K562 (cell line): Measurements from ENCODE around the gene TBXA2R. TPM values are rescaled to one million over a fixed set of nuclear protein-coding genes. Genes with fewer than 3 reads are reported as not detected.

Experiments used
- ARID1B ChIP-seq: fragments of 450-650 bp; IDR thresholded peaks from 2 replicates; pipeline ENCODE4 v1.6.1; 2016; ENCODE audit warnings: antibody characterized with exemption, mild to moderate bottlenecking, inconsistent platforms
- CBX1 ChIP-seq: sonication (generic); IDR thresholded peaks from 2 replicates; pipeline ENCODE4 v1.6.1; 2016; ENCODE audit warnings: antibody characterized with exemption, low read depth, mild to moderate bottlenecking
- ERF ChIP-seq: fragments of 450-650 bp; formaldehyde crosslinking; IDR thresholded peaks from 2 replicates; pipeline ENCODE4 v1.4.0; 2020; ENCODE audit warnings: mild to moderate bottlenecking, mixed read lengths
- HDAC8 ChIP-seq: fragments of 450-650 bp; IDR thresholded peaks from 2 replicates; pipeline ENCODE4 v1.6.1; 2016; ENCODE audit warnings: mild to moderate bottlenecking, missing genetic modification characterization, moderate library complexity, missing compliant biosample characterization
- KAT2B ChIP-seq: IDR thresholded peaks from one replicate; pipeline ENCODE4 v1.6.1; 2012; ENCODE audit warnings: low read depth, mild to moderate bottlenecking, control low read depth, inconsistent platforms, low read length, moderate library complexity
- NONO ChIP-seq, 2 experiments: fragments of 200-400 bp in 1 of 2; fragments of 450-650 bp in 1 of 2; formaldehyde crosslinking in 1 of 2; IDR thresholded peaks; 2 replicates each; pipeline ENCODE4 v1.6.1; 2017; ENCODE audit warnings: low read depth in 2 of 2, mild to moderate bottlenecking in 2 of 2, moderate library complexity in 2 of 2, low read length in 1 of 2
- NR4A1 ChIP-seq, 2 experiments: fragments of 250-450 bp in 1 of 2; fragments of 450-650 bp in 1 of 2; sonication (Bioruptor Pico) in 1 of 2; IDR thresholded peaks; 2 replicates each; pipeline versions ENCODE4 v1.4.0 to v1.6.1; 2016 to 2020; ENCODE audit warnings: mild to moderate bottlenecking in 2 of 2, missing compliant biosample characterization in 1 of 2, missing genetic modification characterization in 1 of 2, moderate library complexity in 1 of 2
- PRMT5 ChIP-seq: sonication (generic); formaldehyde crosslinking; IDR thresholded peaks from 2 replicates; pipeline ENCODE4 v1.5.0; 2020; ENCODE audit warnings: missing genetic modification reagents
- ZC3H8 ChIP-seq: fragments of 450-650 bp; IDR thresholded peaks from 2 replicates; pipeline ENCODE4 v1.6.1; 2017
- ZNF175 ChIP-seq: fragments of 200-800 bp; sonication (Bioruptor generic); IDR thresholded peaks from 2 replicates; pipeline ENCODE4 v1.6.1; 2016; ENCODE audit warnings: low read depth, mild to moderate bottlenecking, missing genetic modification characterization, missing compliant biosample characterization
- ZNF551 ChIP-seq: fragments of 250-450 bp; sonication (Bioruptor Pico); IDR thresholded peaks from 2 replicates; pipeline ENCODE4 v1.5.0; 2021; ENCODE audit warnings: mild to moderate bottlenecking, moderate library complexity
- ZNF668 ChIP-seq: fragments of 250-450 bp; sonication (Bioruptor Pico); IDR thresholded peaks from 2 replicates; pipeline ENCODE4 v1.8.0; 2022; ENCODE audit warnings: mild to moderate bottlenecking, inconsistent platforms
- ZNF785 ChIP-seq: fragments of 250-450 bp; sonication (Bioruptor Pico); IDR thresholded peaks from 2 replicates; pipeline ENCODE4 v1.4.0; 2020; ENCODE audit warnings: mild to moderate bottlenecking
- ZSCAN29 ChIP-seq: fragments of 450-650 bp; IDR thresholded peaks from 2 replicates; pipeline ENCODE4 v1.6.1; 2017
- polyA plus RNA-seq, 8 experiments: library from polyadenylated mRNA; depleted of rRNA in 4 of 8; stranded (reverse) in 5 of 8; unstranded in 3 of 8; fragments of >200 nt; fragmentation: Nextera tagmentation in 2 of 8; fragmentation: Illumina TruSeq in 1 of 8; extraction: Ambion mirVana in 2 of 8; extraction: Trizol in 1 of 8; gene quantifications; 2 replicates each; pipeline versions ENCODE4 v1.2.1 to v1.2.3, GENCODE V29; 2011 to 2014; ENCODE audit warnings: inconsistent platforms in 1 of 8, missing spikeins in 1 of 8
- total RNA-seq, 7 experiments: library from RNA; depleted of rRNA in 6 of 7; stranded (reverse); fragments of >200 nt in 6 of 7; fragmentation: Illumina TruSeq in 2 of 7; extraction: Trizol in 2 of 7; gene quantifications; 2 replicates each; pipeline versions ENCODE4 v1.2.1 to v1.2.3, GENCODE V29; 2011 to 2021; ENCODE audit warnings: low replicate concordance in 1 of 7
- TF ChIP-seq, protein P1 (sequence below): fragments of 450-650 bp; IDR thresholded peaks from 2 replicates; pipeline ENCODE4 v1.6.1; 2016; ENCODE audit warnings: antibody characterized with exemption
- TF ChIP-seq, protein P2 (sequence below): fragments of 250-450 bp; sonication (Bioruptor Pico); IDR thresholded peaks from 2 replicates; pipeline ENCODE4 v1.5.0; 2021
- TF ChIP-seq, protein P3 (sequence below): sonication (generic); formaldehyde crosslinking; IDR thresholded peaks from 2 replicates; pipeline ENCODE4 v1.8.0; 2022; ENCODE audit warnings: mild to moderate bottlenecking, low read depth, missing genetic modification reagents
- TF ChIP-seq, protein P4 (sequence below): IDR thresholded peaks from 2 replicates; pipeline ENCODE4 v1.6.1; 2014; ENCODE audit warnings: antibody characterized with exemption
- TF ChIP-seq, protein P5 (sequence below): fragments of 200-800 bp; sonication (Bioruptor generic); IDR thresholded peaks from 2 replicates; pipeline ENCODE4 v1.6.1; 2017; ENCODE audit warnings: missing genetic modification characterization, missing compliant biosample characterization
- TF ChIP-seq, protein P6 (sequence below), 3 experiments: fragments of 200-800 bp in 1 of 3; sonication (Bioruptor generic) in 1 of 3; sonication (generic) in 1 of 3; formaldehyde crosslinking in 1 of 3; IDR thresholded peaks; 2 replicates each; pipeline versions ENCODE4 v1.6.1 to v1.8.0; 2016 to 2022; ENCODE audit warnings: mild to moderate bottlenecking in 2 of 3, missing compliant biosample characterization in 2 of 3, missing genetic modification characterization in 2 of 3, missing genetic modification reagents in 1 of 3

TBXA2R gene
- total and polyA plus RNA-seq, 9 of the 15 experiments (the other 6 are each of a cell fraction or from before 2014, with no cell fraction given): 1.5 to 24.0 (median 2.8) TPM

DNA sequence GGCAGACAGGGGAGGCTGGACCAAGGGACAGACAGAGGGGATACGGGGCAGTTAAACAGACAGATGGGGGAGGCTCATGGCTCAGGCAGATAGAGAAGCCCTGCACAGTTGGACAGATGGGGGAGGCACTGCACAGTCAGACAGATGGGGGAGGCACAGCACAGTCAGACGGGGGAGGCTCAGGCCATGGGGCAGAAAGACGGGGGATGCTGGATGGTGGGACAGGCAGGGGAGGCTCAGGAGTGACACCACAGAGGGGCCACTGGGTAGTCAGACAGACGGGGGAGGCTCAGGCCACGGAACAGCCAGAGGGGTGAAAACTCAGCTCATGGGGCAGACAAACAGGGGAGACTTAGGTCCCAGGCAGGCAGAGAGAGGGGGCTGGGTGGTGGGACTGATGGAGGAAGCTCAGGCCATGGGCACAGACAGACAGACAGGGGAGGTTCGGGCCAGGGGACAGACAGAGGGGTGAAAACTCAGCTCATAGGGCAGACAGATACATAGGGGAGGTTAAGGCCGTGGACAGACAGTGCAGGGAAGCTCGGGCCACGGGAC, 50.2 kb downstream of the TBXA2R start (continued):
- TF ChIP-seq, protein P1, sequence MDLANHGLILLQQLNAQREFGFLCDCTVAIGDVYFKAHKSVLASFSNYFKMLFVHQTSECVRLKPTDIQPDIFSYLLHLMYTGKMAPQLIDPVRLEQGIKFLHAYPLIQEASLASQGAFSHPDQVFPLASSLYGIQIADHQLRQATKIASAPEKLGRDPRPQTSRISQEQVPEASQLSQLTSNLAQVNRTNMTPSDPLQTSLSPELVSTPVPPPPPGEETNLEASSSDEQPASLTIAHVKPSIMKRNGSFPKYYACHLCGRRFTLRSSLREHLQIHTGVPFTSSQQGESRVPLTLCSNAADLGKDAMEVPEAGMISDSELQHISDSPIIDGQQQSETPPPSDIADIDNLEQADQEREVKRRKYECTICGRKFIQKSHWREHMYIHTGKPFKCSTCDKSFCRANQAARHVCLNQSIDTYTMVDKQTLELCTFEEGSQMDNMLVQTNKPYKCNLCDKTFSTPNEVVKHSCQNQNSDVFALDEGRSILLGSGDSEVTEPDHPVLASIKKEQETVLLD: 0 out of 2 replicates have a peak, but pooled peaks have one; percentile 39
- TF ChIP-seq ZNF668 (no peak), ERF (CRISPR knock-in tag) (no peak), ZNF785 (no peak), HDAC8 (tag) (no peak), NR4A1 (CRISPR knock-in tag; IDR thresholded peaks at IDR 0.05) (no peak), NR4A1 (tag; IDR thresholded peaks at IDR 0.05) (no peak), KAT2B (no peak), CBX1 (no peak), PRMT5 (CRISPR knock-in tag) (no peak), ARID1B (peak; percentile 29; the same call in 1 of the 2 replicates), ZNF175 (CRISPR knock-in tag) (no peak), NONO (IDR thresholded peaks at IDR 0.05; ENCODE audit: low read depth in 2 of 2, low read length in 1 of 2) (no peak), ZC3H8 (no peak), ZSCAN29 (no peak), ZNF551 (CRISPR knock-in tag) (no peak)
- TF ChIP-seq, protein P2, sequence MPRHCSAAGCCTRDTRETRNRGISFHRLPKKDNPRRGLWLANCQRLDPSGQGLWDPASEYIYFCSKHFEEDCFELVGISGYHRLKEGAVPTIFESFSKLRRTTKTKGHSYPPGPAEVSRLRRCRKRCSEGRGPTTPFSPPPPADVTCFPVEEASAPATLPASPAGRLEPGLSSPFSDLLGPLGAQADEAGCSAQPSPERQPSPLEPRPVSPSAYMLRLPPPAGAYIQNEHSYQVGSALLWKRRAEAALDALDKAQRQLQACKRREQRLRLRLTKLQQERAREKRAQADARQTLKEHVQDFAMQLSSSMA: no peak
- TF ChIP-seq, protein P3, sequence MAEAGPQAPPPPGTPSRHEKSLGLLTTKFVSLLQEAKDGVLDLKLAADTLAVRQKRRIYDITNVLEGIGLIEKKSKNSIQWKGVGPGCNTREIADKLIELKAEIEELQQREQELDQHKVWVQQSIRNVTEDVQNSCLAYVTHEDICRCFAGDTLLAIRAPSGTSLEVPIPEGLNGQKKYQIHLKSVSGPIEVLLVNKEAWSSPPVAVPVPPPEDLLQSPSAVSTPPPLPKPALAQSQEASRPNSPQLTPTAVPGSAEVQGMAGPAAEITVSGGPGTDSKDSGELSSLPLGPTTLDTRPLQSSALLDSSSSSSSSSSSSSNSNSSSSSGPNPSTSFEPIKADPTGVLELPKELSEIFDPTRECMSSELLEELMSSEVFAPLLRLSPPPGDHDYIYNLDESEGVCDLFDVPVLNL (CRISPR knock-in tag): 0 out of 2 replicates have a peak, but pooled peaks have one; percentile 23
- TF ChIP-seq, protein P4, sequence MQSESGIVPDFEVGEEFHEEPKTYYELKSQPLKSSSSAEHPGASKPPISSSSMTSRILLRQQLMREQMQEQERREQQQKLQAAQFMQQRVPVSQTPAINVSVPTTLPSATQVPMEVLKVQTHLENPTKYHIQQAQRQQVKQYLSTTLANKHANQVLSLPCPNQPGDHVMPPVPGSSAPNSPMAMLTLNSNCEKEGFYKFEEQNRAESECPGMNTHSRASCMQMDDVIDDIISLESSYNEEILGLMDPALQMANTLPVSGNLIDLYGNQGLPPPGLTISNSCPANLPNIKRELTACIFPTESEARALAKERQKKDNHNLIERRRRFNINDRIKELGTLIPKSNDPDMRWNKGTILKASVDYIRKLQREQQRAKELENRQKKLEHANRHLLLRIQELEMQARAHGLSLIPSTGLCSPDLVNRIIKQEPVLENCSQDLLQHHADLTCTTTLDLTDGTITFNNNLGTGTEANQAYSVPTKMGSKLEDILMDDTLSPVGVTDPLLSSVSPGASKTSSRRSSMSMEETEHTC: no peak
- TF ChIP-seq, protein P5, sequence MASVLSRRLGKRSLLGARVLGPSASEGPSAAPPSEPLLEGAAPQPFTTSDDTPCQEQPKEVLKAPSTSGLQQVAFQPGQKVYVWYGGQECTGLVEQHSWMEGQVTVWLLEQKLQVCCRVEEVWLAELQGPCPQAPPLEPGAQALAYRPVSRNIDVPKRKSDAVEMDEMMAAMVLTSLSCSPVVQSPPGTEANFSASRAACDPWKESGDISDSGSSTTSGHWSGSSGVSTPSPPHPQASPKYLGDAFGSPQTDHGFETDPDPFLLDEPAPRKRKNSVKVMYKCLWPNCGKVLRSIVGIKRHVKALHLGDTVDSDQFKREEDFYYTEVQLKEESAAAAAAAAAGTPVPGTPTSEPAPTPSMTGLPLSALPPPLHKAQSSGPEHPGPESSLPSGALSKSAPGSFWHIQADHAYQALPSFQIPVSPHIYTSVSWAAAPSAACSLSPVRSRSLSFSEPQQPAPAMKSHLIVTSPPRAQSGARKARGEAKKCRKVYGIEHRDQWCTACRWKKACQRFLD (CRISPR knock-in tag): no peak
- TF ChIP-seq, protein P6, sequence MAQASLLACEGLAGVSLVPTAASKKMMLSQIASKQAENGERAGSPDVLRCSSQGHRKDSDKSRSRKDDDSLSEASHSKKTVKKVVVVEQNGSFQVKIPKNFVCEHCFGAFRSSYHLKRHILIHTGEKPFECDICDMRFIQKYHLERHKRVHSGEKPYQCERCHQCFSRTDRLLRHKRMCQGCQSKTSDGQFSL (CRISPR knock-in tag; IDR thresholded peaks at IDR 0.05): peak; percentile 43; the same call in 1 of the 2 replicates
- TF ChIP-seq, protein P6 (tag; IDR thresholded peaks at IDR 0.05): no peak
